ENCODE data around the gene RPL22.

GRCh38 chr1:6172549-6172948 is 26.8 kb downstream of the RPL22 start:
- TF ChIP-seq CTCF (IDR thresholded peaks at IDR 0.05), result no peak
- no peak for TF ChIP-seq POLR2A (IDR thresholded peaks at IDR 0.05)

All from esophagus squamous epithelium (tissue), 4 donors.